ENCODE data around the gene GOLT1A.
A peak's percentile ranks its signal among the peaks of the same experiment; 100 is the strongest.

Gene GOLT1A

GRCh38 chr1:204192046-204192445, 21.7 kb downstream of the GOLT1A start:
- no peak for DNase-seq (ENCODE audit: low read depth, low spot score)

- DNase-seq (ENCODE audit: low read depth, low spot score) = no peak
Observed at GRCh38 chr1:204191456-204191855, 22.3 kb downstream of the GOLT1A start.

DNA sequence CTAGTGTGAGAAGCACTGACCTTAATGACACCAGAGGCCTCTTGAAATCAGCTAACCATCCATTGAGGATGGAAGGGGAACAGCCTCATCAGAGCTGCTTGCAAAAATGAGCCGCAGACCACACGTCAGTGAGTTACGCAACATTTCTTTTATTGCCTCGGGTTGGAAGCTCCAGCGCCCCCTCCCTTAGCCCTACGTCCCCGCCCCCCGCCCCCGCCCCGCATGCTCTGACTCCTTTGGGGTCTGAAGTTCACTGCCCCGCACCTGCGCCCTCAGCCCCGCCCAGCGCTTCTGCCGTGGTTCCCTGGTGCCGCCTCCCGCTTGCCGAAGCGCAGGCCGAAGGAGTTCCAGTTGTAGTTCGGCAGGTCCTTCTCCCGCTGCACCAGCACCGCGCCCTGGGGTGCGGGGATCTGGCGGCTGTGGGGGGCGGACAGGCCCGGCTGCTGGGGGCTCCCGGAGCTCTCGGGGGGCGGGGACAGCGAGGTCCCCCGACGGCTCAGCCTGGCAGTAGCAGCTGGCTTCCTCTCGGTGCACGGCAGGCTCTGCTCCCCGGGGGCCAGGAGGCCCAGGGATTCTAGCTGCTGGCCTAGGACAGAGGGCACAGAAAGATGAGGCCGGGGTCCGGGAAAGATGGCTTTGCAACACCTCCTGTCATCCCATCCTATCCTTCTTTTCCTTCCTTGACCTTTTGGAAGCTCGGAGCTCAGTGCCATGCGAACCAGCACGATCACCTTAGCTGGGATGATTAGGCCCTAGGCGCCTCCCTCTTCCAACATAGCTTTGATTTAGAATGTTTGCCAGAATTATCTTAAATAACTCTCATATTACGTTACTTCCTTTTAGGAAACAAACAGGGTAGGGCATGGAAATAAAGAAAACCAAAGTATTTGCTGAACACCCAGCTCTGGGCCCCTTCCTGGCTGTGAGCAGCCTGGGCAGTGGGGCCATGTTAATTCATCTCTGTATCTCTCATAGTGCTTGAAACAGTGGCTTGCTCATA, 23.3 kb downstream of the GOLT1A start:
- DNase-seq (ENCODE audit: low read depth, low spot score) = no peak

DNA sequence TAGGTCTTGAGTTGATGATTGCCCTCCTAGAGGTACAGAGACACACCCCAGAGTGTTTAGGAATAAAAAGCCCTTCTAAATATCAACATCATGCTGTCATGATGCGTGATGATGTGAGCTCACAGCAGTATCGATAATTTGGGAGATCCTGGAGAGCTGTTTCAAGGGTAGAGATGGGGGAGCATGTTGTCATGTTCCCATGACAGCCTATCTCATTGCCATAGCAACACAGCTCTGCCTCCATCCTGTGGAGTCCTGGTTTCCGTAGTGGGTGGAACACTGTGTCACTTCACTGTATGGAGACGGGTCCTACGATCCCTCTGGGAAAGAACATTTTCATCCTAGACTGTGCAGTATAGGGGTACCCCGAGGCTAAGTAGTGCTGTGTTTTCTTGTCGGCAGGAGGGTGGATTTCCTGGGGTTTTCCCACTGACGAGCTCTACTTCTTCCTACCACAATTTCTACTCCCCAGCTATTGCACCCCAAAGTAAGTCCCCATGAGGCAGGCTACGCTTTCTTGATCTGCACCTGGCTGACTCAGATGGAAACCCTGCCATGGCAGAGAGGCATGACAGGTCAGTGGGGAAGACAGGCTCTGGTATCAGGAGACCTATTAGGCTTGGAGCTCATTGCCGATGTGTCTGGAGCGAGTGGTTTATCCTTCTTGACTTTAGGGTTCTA, 24.7 kb downstream of the GOLT1A start:
- no peak for DNase-seq (ENCODE audit: low read depth, low spot score)

- no peak for DNase-seq (ENCODE audit: low read depth, low spot score)
Observed at GRCh38 chr1:204186597-204186996, 27.2 kb downstream of the GOLT1A start.

DNA sequence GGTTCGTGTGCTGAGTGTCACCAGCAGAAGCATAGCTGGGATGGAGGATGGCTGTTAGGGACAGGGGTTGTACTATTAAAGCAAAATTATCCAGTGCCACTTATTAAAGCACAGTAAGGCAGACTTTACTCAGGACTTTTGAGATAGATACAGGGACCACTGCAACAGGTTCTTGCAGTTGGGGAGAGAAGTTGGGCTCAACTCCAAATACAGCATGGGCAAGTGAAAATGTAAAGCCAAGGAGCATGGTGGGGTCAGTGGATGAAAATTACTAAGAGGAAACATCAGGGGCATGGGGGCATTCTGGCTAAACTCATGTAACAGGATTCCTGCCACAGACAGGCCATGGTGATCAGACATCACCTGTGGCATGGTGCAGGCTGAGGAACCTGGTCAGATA, 32.7 kb downstream of the GOLT1A start:
- DNase-seq (ENCODE audit: low read depth, low spot score) = no peak

DNA sequence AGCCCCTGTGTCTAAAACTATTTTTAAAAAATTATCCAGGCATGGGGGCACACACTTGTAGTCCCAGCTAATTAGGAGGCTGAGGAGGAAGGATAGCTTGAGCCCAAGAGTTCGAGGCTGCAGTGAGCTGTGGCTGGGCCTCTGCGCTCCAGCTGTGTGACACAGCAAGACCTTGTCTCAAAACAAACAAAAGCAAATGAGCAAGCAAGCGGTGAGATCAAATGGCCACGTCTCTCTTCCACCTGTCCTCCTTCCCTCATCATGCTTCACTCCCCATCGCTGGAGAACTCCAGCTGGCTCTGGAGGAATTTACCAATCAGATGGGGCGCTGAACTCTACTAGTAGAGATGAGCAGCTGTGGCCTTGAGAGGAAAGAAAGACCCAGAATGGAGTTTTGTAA, 33.7 kb downstream of the GOLT1A start:
- no peak for DNase-seq (ENCODE audit: low read depth, low spot score)

DNA sequence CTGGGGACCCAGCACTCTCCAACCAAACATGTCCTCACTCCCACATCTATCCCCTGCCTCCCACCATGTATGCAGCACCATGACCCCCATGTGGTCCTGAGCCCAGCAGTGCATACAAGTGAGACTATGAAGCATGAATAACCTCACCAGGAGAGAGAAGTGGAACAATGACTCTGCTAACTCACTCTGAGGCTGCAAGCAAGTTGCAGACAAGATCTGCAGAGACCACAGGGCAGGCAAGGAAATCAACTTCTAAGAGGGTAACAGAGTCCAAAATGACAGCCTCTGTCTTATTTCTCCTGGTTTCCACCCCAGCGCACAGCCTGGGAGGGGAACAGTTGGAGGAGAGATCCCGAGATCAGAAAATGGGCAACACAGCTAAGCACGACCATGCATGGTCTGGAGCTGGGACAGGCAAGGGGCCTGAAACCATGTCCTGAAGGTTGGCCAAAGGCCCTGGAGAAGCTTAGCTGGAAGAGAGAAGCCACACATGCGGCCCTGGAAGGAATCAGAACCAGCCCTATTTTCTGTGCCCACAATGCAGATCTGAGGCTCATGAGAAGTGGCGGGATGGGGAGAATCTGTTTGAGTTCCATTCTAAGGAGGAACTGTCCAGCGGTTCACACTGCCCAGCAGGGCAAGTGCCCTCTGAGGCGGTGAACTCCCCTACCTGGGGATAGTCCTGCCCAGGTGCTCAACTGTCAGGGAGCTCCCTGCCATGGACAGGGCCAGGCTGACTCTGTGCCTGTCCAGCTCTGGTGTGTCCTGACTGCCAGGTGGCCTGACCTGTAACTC, 35.1 kb downstream of the GOLT1A start:
- no peak for DNase-seq (ENCODE audit: low read depth, low spot score)

DNA sequence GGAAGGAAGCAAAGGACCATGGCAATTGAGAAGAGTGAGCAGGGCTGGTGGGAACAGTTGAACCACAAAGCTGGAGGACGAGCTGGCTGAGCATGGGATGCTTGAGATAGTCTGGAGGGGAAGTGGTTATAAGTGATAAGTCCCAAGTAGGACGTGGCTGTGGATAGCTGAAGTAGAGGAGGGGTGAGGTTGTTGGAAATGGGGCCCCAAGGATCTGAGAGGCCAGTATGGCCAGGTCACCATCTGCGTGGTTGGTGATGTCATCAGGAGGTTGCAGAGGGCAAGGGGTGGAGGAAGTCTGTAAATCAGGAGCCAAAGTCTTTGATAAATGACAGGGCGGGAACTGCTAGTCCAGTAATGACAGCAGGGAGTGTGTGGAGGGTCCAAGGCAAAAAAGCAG, 36.7 kb downstream of the GOLT1A start:
- DNase-seq (ENCODE audit: low read depth, low spot score) = no peak

DNA sequence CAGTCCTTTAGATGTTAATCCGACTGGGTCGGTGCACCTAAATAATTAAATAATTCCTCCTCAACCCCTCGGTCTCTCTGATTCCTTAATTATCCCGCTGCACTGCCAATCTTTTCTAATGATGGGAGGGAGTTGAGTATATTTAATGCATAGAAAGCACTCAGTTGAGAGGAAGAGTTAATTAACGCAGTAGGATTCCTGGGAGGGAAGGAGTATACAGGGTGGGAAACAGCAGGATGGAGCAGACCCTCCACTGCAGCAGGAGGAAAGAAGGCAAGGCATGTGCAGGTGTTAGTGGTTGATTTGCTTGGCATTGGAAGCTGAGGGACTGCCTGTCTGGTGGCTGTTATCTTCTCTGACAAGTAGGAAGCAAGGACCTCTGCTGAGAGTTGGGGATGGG, 37.7 kb downstream of the GOLT1A start:
- no peak for DNase-seq (ENCODE audit: low read depth, low spot score)

DNA sequence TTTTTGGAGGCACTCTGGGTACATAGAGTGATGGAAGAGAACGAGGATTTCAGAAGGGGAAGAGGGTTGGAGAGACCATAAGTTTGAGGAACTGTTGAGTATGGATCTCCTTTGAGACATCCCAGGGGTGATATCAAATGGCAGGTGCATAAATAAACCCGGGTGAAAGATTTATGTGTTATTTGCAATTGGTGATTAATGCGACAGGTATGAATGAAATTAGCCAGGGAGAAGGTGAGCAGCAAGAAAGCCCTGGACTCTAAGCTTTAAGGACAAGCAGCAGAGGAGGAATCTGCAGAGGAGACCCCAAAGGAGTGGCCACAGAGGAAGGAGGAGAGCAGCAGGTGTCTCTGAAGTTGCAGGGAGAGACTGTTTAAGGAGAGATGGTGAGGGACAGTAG, 38.8 kb downstream of the GOLT1A start:
- no peak for DNase-seq (ENCODE audit: low read depth, low spot score)

DNA sequence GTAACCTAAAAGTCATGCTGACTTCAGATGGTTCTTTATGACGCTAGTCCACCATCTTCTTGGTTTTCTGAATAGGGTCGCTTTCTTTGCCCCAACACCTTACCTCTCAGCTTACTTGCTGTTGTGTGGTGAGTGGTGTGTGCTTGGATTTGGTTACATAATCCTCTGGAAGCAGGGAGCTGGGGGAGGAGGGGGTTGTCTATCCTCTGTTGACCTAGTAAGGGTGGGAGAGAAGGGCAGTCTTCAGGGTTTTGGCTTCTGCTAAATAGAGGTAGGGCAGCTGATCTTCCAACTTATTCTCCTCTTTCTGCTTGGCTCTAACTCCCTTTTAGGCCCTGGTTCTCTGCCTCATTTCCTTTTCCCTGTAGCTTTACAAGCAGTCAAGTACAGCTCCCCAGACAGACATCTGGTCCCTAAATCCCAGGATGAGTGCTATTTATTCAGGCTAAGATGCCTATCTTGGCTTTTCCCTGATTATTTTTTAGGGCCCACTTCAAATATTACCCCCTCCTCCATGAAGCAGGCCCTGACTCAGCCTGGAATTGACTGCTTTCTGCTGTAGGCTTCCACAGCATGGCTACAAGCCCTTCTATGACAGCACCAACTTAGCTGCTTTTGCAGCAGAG, 41.3 kb downstream of the GOLT1A start:
- no peak for DNase-seq (ENCODE audit: low read depth, low spot score)

- DNase-seq (ENCODE audit: low read depth, low spot score) = no peak
Observed at GRCh38 chr1:204171751-204172178, 42.0 kb downstream of the GOLT1A start.

- no peak for DNase-seq (ENCODE audit: low read depth, low spot score)
Observed at GRCh38 chr1:204170494-204171155, 43.2 kb downstream of the GOLT1A start.

GRCh38 chr1:204169858-204170257, 43.9 kb downstream of the GOLT1A start:
- DNase-seq (ENCODE audit: low read depth, low spot score) = no peak

- DNase-seq (ENCODE audit: low read depth, low spot score) = no peak
Observed at GRCh38 chr1:204167730-204168129, 46.1 kb downstream of the GOLT1A start.

GRCh38 chr1:204166219-204166618, 47.6 kb downstream of the GOLT1A start, which contains the start of gene REN:
TSS of gene REN (minus strand) at chr1:204166337. CDS start at chr1:204166293, 44 bp downstream.
- no peak for DNase-seq (ENCODE audit: low read depth, low spot score)

- DNase-seq (ENCODE audit: low read depth, low spot score) = peak; percentile 21
Observed at GRCh38 chr1:204162494-204163074, 51.2 kb downstream of the GOLT1A start.

- no peak for DNase-seq (ENCODE audit: low read depth, low spot score)
Observed at GRCh38 chr1:204161609-204162493, 51.9 kb downstream of the GOLT1A start.

Data from smooth muscle cell of the brain vasculature (primary cell).